PC-3 (cell line): Measurements from ENCODE around the gene PHACTR2. TPM values are rescaled to one million over a fixed set of nuclear protein-coding genes. Genes with fewer than 3 reads are reported as not detected.

Experiments
- ATAC-seq: fragments of 200-7000 bp; cut with Tn5 transposase; 2 replicates; pipeline ENCODE4 v1.9.1; 2020; ENCODE audit warnings: mild to moderate bottlenecking, moderate library complexity
- BruUV-seq: library from RNA; stranded (reverse); fragments of 400-500 nt; replicated peaks from 2 replicates; lab custom pipeline; 2021; lab: Mats Ljungman, UMichigan
- CTCF ChIA-PET: fragments of 300-600 bp; sonication (Branson Sonifier 250); formaldehyde crosslinking; loops from one replicate; lab custom pipeline; 2022; ENCODE audit warnings: antibody characterized with exemption; lab: Charles Lee
- POLR2A ChIA-PET: fragments of 300-600 bp; sonication (Branson Sonifier 250); formaldehyde crosslinking; loops from one replicate; lab custom pipeline; 2022; ENCODE audit warnings: antibody characterized with exemption; ENCODE audit not compliant: unreplicated experiment; lab: Charles Lee
- DNase-seq: peaks from one replicate; pipeline ENCODE4 v3.0.0-alpha.2; 2015
- H2AFZ ChIP-seq: fragments of 300-600 bp; sonication (generic); 2 replicates; pipeline ENCODE4 v1.6.0; 2016; ENCODE audit warnings: antibody characterized with exemption, low read length
- H3F3A ChIP-seq: fragments of 300-600 bp; sonication (generic); one replicate; pipeline ENCODE4 v1.6.0; 2017; ENCODE audit warnings: antibody characterized with exemption, low read length, control low read depth, mild to moderate bottlenecking; ENCODE audit not compliant: unreplicated experiment
- H3K27ac ChIP-seq: fragments of 300-600 bp; sonication (generic); 2 replicates; pipeline ENCODE4 v1.5.1; 2016; ENCODE audit warnings: mild to moderate bottlenecking, low read length
- H3K27me3 ChIP-seq: fragments of 300-600 bp; sonication (generic); 2 replicates; pipeline ENCODE4 v1.6.1; 2016; ENCODE audit warnings: low read length, mixed read lengths
- H3K36me3 ChIP-seq: fragments of 300-600 bp; sonication (generic); 2 replicates; pipeline ENCODE4 v1.6.1; 2016; ENCODE audit warnings: low read depth, mixed run types, low read length, mixed read lengths
- H3K4me1 ChIP-seq: fragments of 300-600 bp; sonication (generic); 2 replicates; pipeline ENCODE4 v1.5.1; 2016; ENCODE audit warnings: low read length; ENCODE audit not compliant: insufficient read depth
- H3K4me2 ChIP-seq: fragments of 300-600 bp; sonication (generic); 2 replicates; pipeline ENCODE4 v1.6.0; 2016; ENCODE audit warnings: low read length
- H3K4me3 ChIP-seq: fragments of 300-600 bp; sonication (generic); 2 replicates; pipeline ENCODE4 v1.5.1; 2016; ENCODE audit warnings: mild to moderate bottlenecking, low read length, mixed read lengths
- H3K79me2 ChIP-seq: fragments of 300-600 bp; sonication (generic); 2 replicates; pipeline ENCODE4 v1.6.1; 2017; ENCODE audit warnings: low read length, mixed read lengths
- H3K9ac ChIP-seq: fragments of 300-600 bp; sonication (generic); 2 replicates; pipeline ENCODE4 v1.6.0; 2016; ENCODE audit warnings: mild to moderate bottlenecking, low read length
- H3K9me2 ChIP-seq: fragments of 300-600 bp; sonication (generic); replicated peaks from 2 replicates; pipeline ENCODE4 v1.6.1; 2016; ENCODE audit warnings: mixed run types, low read length, mixed read lengths
- H3K9me3 ChIP-seq: fragments of 300-600 bp; sonication (generic); 2 replicates; pipeline ENCODE4 v1.6.1; 2016; ENCODE audit warnings: low read length, mixed read lengths
- H4K20me1 ChIP-seq: fragments of 300-600 bp; sonication (generic); 2 replicates; pipeline ENCODE4 v1.6.1; 2016; ENCODE audit warnings: low read length, mixed read lengths
- EZH2 ChIP-seq: fragments of 300-600 bp; sonication (generic); IDR thresholded peaks from one replicate; pipeline ENCODE4 v1.6.1; 2017; ENCODE audit warnings: antibody characterized with exemption, mild to moderate bottlenecking, low read length; ENCODE audit not compliant: unreplicated experiment
- EZH2phosphoT487 ChIP-seq: fragments of 300-600 bp; sonication (generic); IDR thresholded peaks from 2 replicates; pipeline ENCODE4 v1.6.1; 2018; ENCODE audit warnings: mild to moderate bottlenecking, antibody characterized with exemption, low read length, borderline replicate concordance
- intact Hi-C: fragments of 100-400 bp; cut with micrococcal nuclease; formaldehyde crosslinking; loops from 2 replicates; pipeline ENCODE4 v1.9.0; 2023
- total RNA-seq: library from RNA; depleted of rRNA; stranded (reverse); fragments of >200 nt; gene quantifications from 2 replicates; pipeline ENCODE4 v1.2.3, GENCODE V29; 2014
- TF ChIP-seq, protein P1 (sequence below): fragments of 300-600 bp; sonication (generic); conservative IDR thresholded peaks from 2 replicates; pipeline ENCODE4 v1.5.1; 2017; ENCODE audit warnings: antibody characterized with exemption, low read depth, mild to moderate bottlenecking, low read length

Gene PHACTR2
- total RNA-seq, 1 experiment from 2014 or later: 19.4 TPM

DNA sequence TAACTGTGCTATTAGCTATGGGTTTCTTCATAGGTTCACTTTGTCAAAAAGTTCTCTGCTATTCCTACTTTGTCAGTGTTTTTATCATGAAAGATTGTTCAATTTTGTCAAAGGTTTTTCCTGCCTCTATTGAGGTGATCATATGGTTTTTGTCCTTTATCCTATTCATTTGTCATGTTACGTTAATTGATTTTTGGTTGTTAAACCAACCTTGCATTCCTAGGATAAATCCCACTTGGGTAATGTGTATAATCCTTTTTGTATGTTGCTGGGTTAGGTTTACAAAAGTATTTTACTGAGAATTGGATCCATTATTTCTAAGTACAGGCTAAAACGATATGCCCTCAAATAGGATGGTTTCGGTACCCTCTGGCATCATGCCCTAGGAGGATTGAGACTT lies 5.0 kb downstream of the PHACTR2 start:
- Histone ChIP-seq H3F3A (no peaks in the 10 kb centered on the region), H3K9ac (no peak overlapping the region), H3K4me2 (no peak overlapping the region), H3K4me3 (no peak overlapping the region), H3K9me3 (no peaks in the 10 kb centered on the region), H3K27me3 (no peaks in the 10 kb centered on the region), H4K20me1 (no peaks in the 10 kb centered on the region), H3K4me1 (peaks cover 29% of the 10 kb centered on the region), H3K79me2 (peaks cover 81% of the 10 kb centered on the region), H3K9me2 (no peaks in the 10 kb centered on the region), H3K27ac (no peak overlapping the region), H3K36me3 (peaks cover 6% of the 10 kb centered on the region; the same call in 1 of the 2 replicates), H2AFZ (no peak overlapping the region)
- TF ChIP-seq EZH2: no peak
- TF ChIP-seq, protein P1, sequence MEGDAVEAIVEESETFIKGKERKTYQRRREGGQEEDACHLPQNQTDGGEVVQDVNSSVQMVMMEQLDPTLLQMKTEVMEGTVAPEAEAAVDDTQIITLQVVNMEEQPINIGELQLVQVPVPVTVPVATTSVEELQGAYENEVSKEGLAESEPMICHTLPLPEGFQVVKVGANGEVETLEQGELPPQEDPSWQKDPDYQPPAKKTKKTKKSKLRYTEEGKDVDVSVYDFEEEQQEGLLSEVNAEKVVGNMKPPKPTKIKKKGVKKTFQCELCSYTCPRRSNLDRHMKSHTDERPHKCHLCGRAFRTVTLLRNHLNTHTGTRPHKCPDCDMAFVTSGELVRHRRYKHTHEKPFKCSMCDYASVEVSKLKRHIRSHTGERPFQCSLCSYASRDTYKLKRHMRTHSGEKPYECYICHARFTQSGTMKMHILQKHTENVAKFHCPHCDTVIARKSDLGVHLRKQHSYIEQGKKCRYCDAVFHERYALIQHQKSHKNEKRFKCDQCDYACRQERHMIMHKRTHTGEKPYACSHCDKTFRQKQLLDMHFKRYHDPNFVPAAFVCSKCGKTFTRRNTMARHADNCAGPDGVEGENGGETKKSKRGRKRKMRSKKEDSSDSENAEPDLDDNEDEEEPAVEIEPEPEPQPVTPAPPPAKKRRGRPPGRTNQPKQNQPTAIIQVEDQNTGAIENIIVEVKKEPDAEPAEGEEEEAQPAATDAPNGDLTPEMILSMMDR: no peak
- no peak for TF ChIP-seq EZH2phosphoT487
- no peak for ATAC-seq
- intact Hi-C loops: no loop called here
- no TSS peak for BruUV-seq
- POLR2A ChIA-PET: no interaction called here
- CTCF ChIA-PET: no interaction called here
- no peak for DNase-seq

DNA sequence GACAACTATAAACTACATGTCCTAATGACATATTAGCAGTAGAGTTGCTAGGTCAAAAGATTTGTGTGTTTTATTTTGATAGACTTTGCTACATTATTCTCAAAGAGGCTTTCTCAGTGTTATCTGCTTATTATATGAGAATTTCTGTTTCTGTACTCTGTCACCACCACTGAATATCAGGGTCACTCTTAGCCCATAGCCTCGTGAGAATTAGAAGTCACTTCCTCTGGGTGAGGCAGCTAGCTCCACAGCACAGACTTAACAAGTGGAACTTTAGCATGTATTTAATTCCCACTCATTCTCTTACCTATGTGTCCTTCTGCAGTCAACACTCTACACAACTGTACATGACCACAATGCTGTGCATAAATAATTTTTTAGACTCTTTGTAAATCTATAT lies 6.7 kb downstream of the PHACTR2 start:
- ATAC-seq (no peak), DNase-seq (no peak)
- BruUV-seq: no TSS peak
- Histone ChIP-seq H3K9me2 (no peaks in the 10 kb centered on the region), H3K79me2 (peaks cover 76% of the 10 kb centered on the region), H3K4me2 (no peak overlapping the region), H4K20me1 (no peaks in the 10 kb centered on the region), H3K9me3 (no peaks in the 10 kb centered on the region), H3F3A (no peaks in the 10 kb centered on the region), H3K9ac (no peak overlapping the region), H3K4me3 (no peak overlapping the region), H2AFZ (no peak overlapping the region), H3K27me3 (no peaks in the 10 kb centered on the region), H3K27ac (no peak overlapping the region), H3K36me3 (peaks cover 6% of the 10 kb centered on the region; the same call in 1 of the 2 replicates), H3K4me1 (peaks cover 24% of the 10 kb centered on the region)
- intact Hi-C loops: no loop called here
- CTCF ChIA-PET: no interaction called here
- TF ChIP-seq EZH2 (no peak), EZH2phosphoT487 (no peak)
- TF ChIP-seq, protein P1: no peak
- POLR2A ChIA-PET: no interaction called here

DNA sequence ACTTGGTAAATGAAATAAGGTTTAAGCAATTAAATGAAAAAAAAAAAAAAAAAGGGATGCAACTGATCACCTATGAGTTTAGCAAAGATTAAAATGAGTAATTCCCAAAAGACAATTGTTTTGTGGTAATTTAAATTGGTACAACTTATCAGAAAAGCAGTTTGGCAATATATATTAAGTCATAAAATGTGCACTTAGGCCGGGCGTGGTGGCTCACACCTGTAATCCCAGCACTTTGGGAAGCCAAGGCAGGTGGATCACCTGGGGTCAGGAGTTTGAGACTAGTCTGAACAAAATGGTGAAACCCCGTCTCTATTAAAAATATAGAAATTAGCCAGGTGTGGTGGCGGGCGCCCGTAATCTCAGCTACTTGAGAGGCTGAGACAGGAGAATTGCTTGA lies 7.9 kb downstream of the PHACTR2 start:
- DNase-seq: no peak
- TF ChIP-seq EZH2 (no peak), EZH2phosphoT487 (no peak)
- TF ChIP-seq, protein P1: no peak
- H3K36me3 ChIP-seq: peaks cover 6% of the 10 kb centered on the region; the same call in 1 of the 2 replicates
- intact Hi-C loops: no loop called here
- no peaks in the 10 kb centered on the region for H3K9me3 ChIP-seq
- H3K79me2 ChIP-seq: peaks cover 72% of the 10 kb centered on the region
- no peaks in the 10 kb centered on the region for H3F3A ChIP-seq
- no peak for ATAC-seq
- no TSS peak for BruUV-seq
- H3K4me2 ChIP-seq: no peak overlapping the region
- peaks cover 12% of the 10 kb centered on the region for H3K4me1 ChIP-seq
- ChIA-PET CTCF (no interaction called here), POLR2A (no interaction called here)
- no peaks in the 10 kb centered on the region for H3K9me2 ChIP-seq
- H3K27me3 ChIP-seq: no peaks in the 10 kb centered on the region
- no peak overlapping the region for H3K4me3 ChIP-seq
- no peak overlapping the region for H3K27ac ChIP-seq
- no peak overlapping the region for H2AFZ ChIP-seq
- H3K9ac ChIP-seq: no peak overlapping the region
- no peaks in the 10 kb centered on the region for H4K20me1 ChIP-seq
